ENCODE data around the gene LOXL4.
"Not testable (repeated sequence)": the region's sequence is repeated elsewhere in the genome, so short reads cannot be mapped to it uniquely, and the experiment has no call there.

LOXL4 gene

GRCh38 chr10:98235846-98236245 lies 32.1 kb downstream of the LOXL4 start:
- Histone ChIP-seq H2BK120ac (ENCODE audit: insufficient read depth, low read length, poor library complexity) (no peak overlapping the region), H3K23ac (ENCODE audit: low read length) (no peak overlapping the region), H3K18ac (ENCODE audit: low read length) (no peak overlapping the region), H3K14ac (ENCODE audit: low read length) (no peak overlapping the region), H4K8ac (ENCODE audit: low read depth, low read length) (no peak overlapping the region), H3K27me3 (ENCODE audit: insufficient read depth, low read length) (no peaks in the 10 kb centered on the region), H3K4me2 (ENCODE audit: low read length) (no peak overlapping the region), H2BK12ac (ENCODE audit: low read length) (no peak overlapping the region), H3K4me3 (ENCODE audit: low read depth, low read length) (no peak overlapping the region), H3K79me1 (ENCODE audit: low read length) (no peaks in the 10 kb centered on the region), H3K4me1 (ENCODE audit: control insufficient read depth in 1 of 2, insufficient read depth in 2 of 2, low read length in 2 of 2) (no peaks in the 10 kb centered on the region), H2AK5ac (ENCODE audit: low read length) (no peak overlapping the region), H3K9me3 (ENCODE audit: insufficient read depth, low read depth, low read length) (no peaks in the 10 kb centered on the region), H3K9ac (ENCODE audit: low read length) (no peak overlapping the region), H3K4ac (ENCODE audit: low read depth, low read length) (no peak overlapping the region), H3K27ac (ENCODE audit: low read depth, low read length) (no peak overlapping the region), H3K79me2 (ENCODE audit: control insufficient read depth, insufficient read depth, low read length, poor library complexity) (no peaks in the 10 kb centered on the region), H2AFZ (ENCODE audit: insufficient read depth, low read length, poor library complexity) (no peak overlapping the region), H3K36me3 (ENCODE audit: control insufficient read depth in 1 of 2, insufficient read depth in 2 of 2, low read length in 2 of 2) (peaks cover 6 to 8% of the 10 kb centered on the region in 2 experiments), H4K91ac (ENCODE audit: low read depth, low read length) (no peak overlapping the region), H4K12ac (ENCODE audit: low read depth, low read length) (no peak overlapping the region), H2BK5ac (ENCODE audit: low read depth, low read length, poor library complexity) (no peak overlapping the region)
- WGBS (ENCODE audit: extremely low coverage, insufficient coverage, insufficient read length): no CpG with 5 or more reads among the region's 5 CpGs
- DNase-seq: no peak

- Histone ChIP-seq H3K4ac (ENCODE audit: low read depth, low read length) (no peak overlapping the region), H3K9ac (ENCODE audit: low read length) (no peak overlapping the region), H2BK5ac (ENCODE audit: low read depth, low read length, poor library complexity) (no peak overlapping the region), H3K4me1 (ENCODE audit: control insufficient read depth in 1 of 2, insufficient read depth in 2 of 2, low read length in 2 of 2) (no peaks in the 10 kb centered on the region), H2AK5ac (ENCODE audit: low read length) (no peak overlapping the region), H3K27me3 (ENCODE audit: insufficient read depth, low read length) (no peaks in the 10 kb centered on the region), H3K79me2 (ENCODE audit: control insufficient read depth, insufficient read depth, low read length, poor library complexity) (no peaks in the 10 kb centered on the region), H2BK120ac (ENCODE audit: insufficient read depth, low read length, poor library complexity) (no peak overlapping the region), H4K8ac (ENCODE audit: low read depth, low read length) (no peak overlapping the region), H3K36me3 (ENCODE audit: control insufficient read depth in 1 of 2, insufficient read depth in 2 of 2, low read length in 2 of 2) (peaks cover 2 to 4% of the 10 kb centered on the region in 2 experiments), H3K9me3 (ENCODE audit: insufficient read depth, low read depth, low read length) (no peaks in the 10 kb centered on the region), H3K18ac (ENCODE audit: low read length) (no peak overlapping the region), H3K14ac (ENCODE audit: low read length) (no peak overlapping the region), H3K4me3 (ENCODE audit: low read depth, low read length) (no peak overlapping the region), H2AFZ (ENCODE audit: insufficient read depth, low read length, poor library complexity) (no peak overlapping the region), H3K27ac (ENCODE audit: low read depth, low read length) (no peak overlapping the region), H4K12ac (ENCODE audit: low read depth, low read length) (no peak overlapping the region), H2BK12ac (ENCODE audit: low read length) (no peak overlapping the region), H3K23ac (ENCODE audit: low read length) (no peak overlapping the region), H3K79me1 (ENCODE audit: low read length) (no peaks in the 10 kb centered on the region), H3K4me2 (ENCODE audit: low read length) (no peak overlapping the region), H4K91ac (ENCODE audit: low read depth, low read length) (no peak overlapping the region)
- no peak for DNase-seq
- no CpG with 5 or more reads among the region's 4 CpGs for WGBS (ENCODE audit: extremely low coverage, insufficient coverage, insufficient read length)
These were observed 36.6 kb downstream of the LOXL4 start for GRCh38 chr10:98231417-98231816.

GRCh38 chr10:98228266-98228665 lies 39.7 kb downstream of the LOXL4 start:
- not testable (repeated sequence) for H2BK5ac ChIP-seq (ENCODE audit: low read depth, low read length, poor library complexity); H2BK120ac ChIP-seq (ENCODE audit: insufficient read depth, low read length, poor library complexity); H3K14ac ChIP-seq (ENCODE audit: low read length); H4K91ac ChIP-seq (ENCODE audit: low read depth, low read length); H3K27me3 ChIP-seq (ENCODE audit: insufficient read depth, low read length); H2AK5ac ChIP-seq (ENCODE audit: low read length); H2AFZ ChIP-seq (ENCODE audit: insufficient read depth, low read length, poor library complexity); H3K79me2 ChIP-seq (ENCODE audit: control insufficient read depth, insufficient read depth, low read length, poor library complexity); H3K18ac ChIP-seq (ENCODE audit: low read length); H3K79me1 ChIP-seq (ENCODE audit: low read length); H3K27ac ChIP-seq (ENCODE audit: low read depth, low read length); H3K23ac ChIP-seq (ENCODE audit: low read length); H3K4me2 ChIP-seq (ENCODE audit: low read length); H3K36me3 ChIP-seq (ENCODE audit: control insufficient read depth in 1 of 2, insufficient read depth in 2 of 2, low read length in 2 of 2); H4K12ac ChIP-seq (ENCODE audit: low read depth, low read length); DNase-seq; H4K8ac ChIP-seq (ENCODE audit: low read depth, low read length); H3K9me3 ChIP-seq (ENCODE audit: insufficient read depth, low read depth, low read length); H2BK12ac ChIP-seq (ENCODE audit: low read length); H3K4me1 ChIP-seq (ENCODE audit: control insufficient read depth in 1 of 2, insufficient read depth in 2 of 2, low read length in 2 of 2); H3K9ac ChIP-seq (ENCODE audit: low read length); H3K4me3 ChIP-seq (ENCODE audit: low read depth, low read length); H3K4ac ChIP-seq (ENCODE audit: low read depth, low read length)
- no CpG with 5 or more reads among the region's 1 CpG for WGBS (ENCODE audit: extremely low coverage, insufficient coverage, insufficient read length)

- WGBS (ENCODE audit: extremely low coverage, insufficient coverage, insufficient read length): no CpG with 5 or more reads among the region's 3 CpGs
- H3K14ac ChIP-seq (ENCODE audit: low read length); H3K4me3 ChIP-seq (ENCODE audit: low read depth, low read length); H3K9ac ChIP-seq (ENCODE audit: low read length); H4K91ac ChIP-seq (ENCODE audit: low read depth, low read length); H3K79me1 ChIP-seq (ENCODE audit: low read length); H3K27ac ChIP-seq (ENCODE audit: low read depth, low read length); H4K12ac ChIP-seq (ENCODE audit: low read depth, low read length); H2BK5ac ChIP-seq (ENCODE audit: low read depth, low read length, poor library complexity); H2AK5ac ChIP-seq (ENCODE audit: low read length); H3K9me3 ChIP-seq (ENCODE audit: insufficient read depth, low read depth, low read length); H3K4me1 ChIP-seq (ENCODE audit: control insufficient read depth in 1 of 2, insufficient read depth in 2 of 2, low read length in 2 of 2); H4K8ac ChIP-seq (ENCODE audit: low read depth, low read length); H3K23ac ChIP-seq (ENCODE audit: low read length); H2BK12ac ChIP-seq (ENCODE audit: low read length); DNase-seq; H3K79me2 ChIP-seq (ENCODE audit: control insufficient read depth, insufficient read depth, low read length, poor library complexity); H3K4ac ChIP-seq (ENCODE audit: low read depth, low read length); H3K27me3 ChIP-seq (ENCODE audit: insufficient read depth, low read length); H2BK120ac ChIP-seq (ENCODE audit: insufficient read depth, low read length, poor library complexity); H3K36me3 ChIP-seq (ENCODE audit: control insufficient read depth in 1 of 2, insufficient read depth in 2 of 2, low read length in 2 of 2); H3K18ac ChIP-seq (ENCODE audit: low read length); H3K4me2 ChIP-seq (ENCODE audit: low read length); H2AFZ ChIP-seq (ENCODE audit: insufficient read depth, low read length, poor library complexity): not testable (repeated sequence)
These were observed 40.3 kb downstream of the LOXL4 start for GRCh38 chr10:98227713-98228112.
